Ecto neural progenitor cell (in vitro differentiated cells): ENCODE data around the gene CHRM5.
"Not testable (repeated sequence)": the region's sequence is repeated elsewhere in the genome, so short reads cannot be mapped to it uniquely, and the experiment has no call there.

Experiments used
- DNase-seq: peaks from one replicate; pipeline ENCODE4 v3.0.0-alpha.2; 2018; ENCODE audit warnings: low spot score

The CHRM5 gene

GRCh38 chr15:34043391-34043790 is 75.1 kb downstream of the CHRM5 start:
- DNase-seq: no peak

GRCh38 chr15:34043813-34044212 is 75.5 kb downstream of the CHRM5 start:
- no peak for DNase-seq

- no peak for DNase-seq
Observed at GRCh38 chr15:34046471-34047145, 78.3 kb downstream of the CHRM5 start.

DNA sequence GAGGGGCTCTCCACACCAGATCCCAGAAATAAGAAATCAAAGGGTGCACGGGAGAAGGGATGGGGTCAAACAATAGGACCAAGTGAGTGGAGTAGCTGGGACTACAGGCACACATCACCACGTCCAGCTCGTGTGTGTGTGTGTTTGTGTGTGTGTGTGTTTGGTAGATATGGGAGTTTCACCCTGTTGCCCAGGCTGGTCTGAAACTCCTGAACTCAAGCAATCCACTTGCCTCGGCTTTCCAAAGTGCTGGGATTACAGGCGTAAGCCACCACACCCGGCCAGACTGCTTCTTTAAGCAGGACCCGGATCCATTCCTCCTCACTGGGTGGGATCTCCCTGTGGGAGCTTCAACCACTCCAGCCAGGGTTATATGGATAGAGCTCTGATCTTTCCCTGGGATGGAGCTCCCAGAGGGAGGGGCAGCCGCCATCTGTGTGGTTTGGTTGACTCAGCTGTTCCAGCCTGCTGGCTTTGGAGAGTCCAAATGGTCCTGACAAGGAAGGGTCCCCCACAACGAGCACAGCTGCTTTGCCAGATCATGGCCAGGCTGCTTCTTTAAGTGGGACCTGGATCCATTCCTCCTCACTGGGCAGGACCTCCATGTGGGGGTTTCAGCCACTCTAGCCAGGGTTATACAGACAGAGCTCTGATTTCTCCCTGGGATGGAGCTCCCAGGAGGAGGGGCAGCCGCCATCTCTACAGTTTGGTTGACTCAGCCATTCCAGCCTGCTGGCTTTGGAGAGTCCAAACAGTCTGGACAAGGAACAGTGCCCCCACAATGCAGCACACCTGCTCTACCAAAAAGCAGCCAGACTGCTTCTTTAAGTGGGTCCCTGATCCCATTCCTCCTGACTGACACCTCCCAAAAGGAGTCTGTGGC is 79.8 kb downstream of the CHRM5 start:
- no peak for DNase-seq

GRCh38 chr15:34049112-34049511 is 80.8 kb downstream of the CHRM5 start:
- no peak for DNase-seq

- DNase-seq: not testable (repeated sequence)
Observed at GRCh38 chr15:34050385-34050784, 82.1 kb downstream of the CHRM5 start.

GRCh38 chr15:34054081-34054707 is 85.9 kb downstream of the CHRM5 start:
- no peak for DNase-seq

GRCh38 chr15:34055868-34056595 is 87.7 kb downstream of the CHRM5 start:
- DNase-seq: no peak

GRCh38 chr15:34056911-34057310 is 88.6 kb downstream of the CHRM5 start:
- DNase-seq: no peak

DNA sequence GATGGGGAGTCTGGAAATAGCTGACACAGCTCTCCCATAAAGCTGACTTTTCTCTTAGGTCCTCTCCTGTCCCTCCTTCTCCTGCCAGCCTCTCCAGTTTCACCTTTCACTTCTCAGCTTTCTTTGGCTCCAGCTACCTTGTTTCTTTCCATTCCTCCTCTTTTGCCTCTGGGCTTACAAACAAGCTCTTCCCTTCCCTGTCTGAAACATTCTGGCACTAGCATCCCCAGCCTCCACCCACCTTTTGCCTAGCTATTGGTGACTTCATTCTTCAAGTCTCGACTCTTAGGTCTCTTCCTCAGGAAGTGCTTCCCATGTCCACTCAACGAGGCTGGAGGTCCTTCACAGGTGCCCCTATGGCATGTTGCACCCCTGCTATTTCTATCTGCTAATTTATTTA is 91.2 kb downstream of the CHRM5 start:
- DNase-seq: no peak

DNA sequence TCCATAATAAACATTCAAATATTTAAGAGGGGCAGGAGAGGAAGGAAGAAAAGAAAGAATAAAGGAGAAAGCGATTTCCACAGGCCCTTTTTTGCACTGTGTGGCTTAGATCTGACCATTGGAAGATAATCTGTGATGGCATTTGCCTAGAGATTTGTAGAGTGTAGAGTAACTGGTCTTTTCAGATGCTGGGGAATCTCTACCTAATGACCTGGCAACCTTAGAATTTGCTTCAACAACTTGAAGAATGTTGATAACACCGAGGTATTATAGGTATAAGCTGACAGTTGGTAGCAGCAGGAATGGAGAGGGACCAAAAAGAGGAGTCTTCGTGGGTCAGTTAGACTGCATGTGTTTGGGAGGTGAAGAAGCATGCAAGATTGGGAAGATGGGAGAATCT is 91.6 kb downstream of the CHRM5 start:
- DNase-seq: no peak

- no peak for DNase-seq
Observed at GRCh38 chr15:34064438-34064837, 96.1 kb downstream of the CHRM5 start.

- DNase-seq: no peak
Observed at GRCh38 chr15:34065261-34065660, 97.0 kb downstream of the CHRM5 start.

GRCh38 chr15:34065941-34066340 is 97.6 kb downstream of the CHRM5 start:
- no peak for DNase-seq

GRCh38 chr15:34070003-34070402 is 101.7 kb downstream of the CHRM5 start:
- no peak for DNase-seq

- no peak for DNase-seq
Observed at GRCh38 chr15:34076785-34077184, 108.5 kb downstream of the CHRM5 start.

- no peak for DNase-seq
Observed at GRCh38 chr15:34078900-34079299, 110.6 kb downstream of the CHRM5 start.

DNA sequence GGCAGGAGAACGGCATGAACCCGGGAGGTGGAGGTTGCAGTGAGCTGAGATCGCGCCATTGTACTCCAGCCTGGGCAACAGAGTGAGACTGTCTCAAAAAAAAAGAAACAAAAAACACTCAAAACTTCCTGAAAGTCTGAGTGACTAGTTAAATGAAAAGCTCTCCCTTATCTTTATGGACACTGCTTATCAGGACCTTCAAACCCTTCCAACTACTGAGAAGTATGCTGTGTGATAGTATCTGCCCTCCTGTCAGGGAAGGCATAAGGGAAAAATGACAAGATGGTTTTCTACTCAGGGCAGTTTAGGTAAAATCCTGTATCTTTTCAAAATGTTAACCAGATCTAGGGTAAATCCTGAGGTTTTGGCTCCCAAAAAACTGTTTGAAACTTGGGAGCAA is 111.6 kb downstream of the CHRM5 start:
- no peak for DNase-seq

DNA sequence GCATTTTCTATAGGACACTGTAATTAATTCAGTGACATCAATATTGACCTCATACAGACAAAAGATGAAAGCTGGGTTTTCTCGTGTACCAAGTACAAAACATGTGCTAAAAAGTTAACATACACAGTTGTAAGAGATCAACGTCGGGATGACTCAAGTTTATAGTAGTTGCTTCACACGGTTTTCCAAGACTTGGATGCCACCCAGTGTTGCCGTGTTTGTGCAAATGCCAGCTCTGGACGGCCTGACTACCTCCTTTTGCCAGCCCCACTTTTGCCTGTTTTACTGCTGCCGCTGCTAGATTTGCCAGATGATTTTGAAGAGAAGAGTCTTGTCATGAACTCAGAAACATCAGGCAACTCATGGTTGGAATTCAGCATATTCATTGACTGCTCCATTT is 115.8 kb downstream of the CHRM5 start:
- no peak for DNase-seq

DNA sequence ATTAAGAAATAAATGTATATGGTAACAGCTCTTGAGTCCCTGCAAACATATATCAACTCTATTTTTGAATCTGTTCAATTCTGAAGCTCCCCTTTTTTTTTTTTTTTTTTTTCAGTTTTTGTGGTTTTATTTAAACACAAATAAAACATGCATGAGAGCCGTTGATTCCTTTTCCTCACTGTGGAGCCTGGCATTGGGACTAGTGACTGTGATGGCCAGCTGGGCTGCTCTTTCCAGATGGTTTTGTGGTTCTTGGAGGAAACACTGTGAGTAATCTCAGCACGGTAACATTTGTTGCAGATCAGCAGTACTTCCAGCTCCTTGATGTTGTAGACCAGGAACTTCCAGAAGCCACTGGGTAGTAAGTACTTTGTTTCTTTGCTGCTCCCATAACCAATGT is 117.4 kb downstream of the CHRM5 start:
- DNase-seq: no peak

- DNase-seq: no peak
Observed at GRCh38 chr15:34099914-34100313, 131.6 kb downstream of the CHRM5 start.
